GM12891 (cell line): ENCODE data around the gene ATP13A4.

Experiments used
- DNase-seq: peaks from one replicate; pipeline ENCODE4 v3.0.0; 2011; ENCODE audit warnings: low spot score; ENCODE audit not compliant: insufficient read length
- FAIRE-seq: peaks from 2 replicates; lab custom pipeline; 2011; peaks lifted over from hg19 to GRCh38; lab: Jason Lieb, UNC
- PAX5 ChIP-seq: IDR thresholded peaks from 2 replicates; pipeline ENCODE4 v1.6.1; 2011; ENCODE audit warnings: low read length, moderate library complexity, mild to moderate bottlenecking; ENCODE audit not compliant: insufficient read depth, severe bottlenecking
- POLR2A ChIP-seq: IDR thresholded peaks from 2 replicates; pipeline ENCODE4 v1.6.1; 2011; ENCODE audit warnings: low read depth, low read length, control low read depth
- POLR2AphosphoS5 ChIP-seq: IDR thresholded peaks from 2 replicates; pipeline ENCODE4 v1.6.1; 2011; ENCODE audit warnings: low read depth, low read length, control low read depth
- POU2F2 ChIP-seq: IDR thresholded peaks from 2 replicates; pipeline ENCODE4 v1.6.1; 2011; ENCODE audit warnings: low read depth, mild to moderate bottlenecking, control low read depth, low read length, moderate library complexity
- SPI1 ChIP-seq: IDR thresholded peaks from 2 replicates; pipeline ENCODE4 v1.6.1; 2011; ENCODE audit warnings: low read depth, low read length, control low read depth
- TAF1 ChIP-seq: IDR thresholded peaks from 2 replicates; pipeline ENCODE4 v1.6.1; 2011; ENCODE audit warnings: low read depth, low read length, control low read depth

The ATP13A4 gene

GRCh38 chr3:193418576-193419373 is 135.9 kb downstream of the ATP13A4 start:
- no peak for DNase-seq
- TF ChIP-seq POU2F2 = no peak
- FAIRE-seq = no peak

GRCh38 chr3:193416629-193417028 is 138.1 kb downstream of the ATP13A4 start:
- DNase-seq = no peak
- no peak for FAIRE-seq
- no peak for TF ChIP-seq POU2F2
- no peak for TF ChIP-seq POLR2AphosphoS5
- TF ChIP-seq TAF1 = no peak
- no peak for TF ChIP-seq SPI1
- TF ChIP-seq PAX5 = no peak
- TF ChIP-seq POLR2A = no peak

GRCh38 chr3:193407688-193408087 is 147.0 kb downstream of the ATP13A4 start:
- TF ChIP-seq SPI1 (no peak), PAX5 (no peak), POLR2AphosphoS5 (no peak), POU2F2 (no peak), TAF1 (no peak), POLR2A (no peak)
- FAIRE-seq (no peak), DNase-seq (no peak)

GRCh38 chr3:193407112-193407511 is 147.6 kb downstream of the ATP13A4 start:
- FAIRE-seq = no peak
- DNase-seq = no peak
- no peak for TF ChIP-seq POU2F2
- no peak for TF ChIP-seq POLR2AphosphoS5
- TF ChIP-seq SPI1 = no peak
- no peak for TF ChIP-seq TAF1
- no peak for TF ChIP-seq PAX5
- no peak for TF ChIP-seq POLR2A

- no peak for DNase-seq
- FAIRE-seq = no peak
- no peak for TF ChIP-seq TAF1
- TF ChIP-seq POLR2A = no peak
- no peak for TF ChIP-seq POLR2AphosphoS5
- no peak for TF ChIP-seq POU2F2
- no peak for TF ChIP-seq PAX5
- TF ChIP-seq SPI1 = no peak
Measured at GRCh38 chr3:193403307-193403706, 151.4 kb downstream of the ATP13A4 start.

GRCh38 chr3:193400304-193400703 is 154.4 kb downstream of the ATP13A4 start:
- DNase-seq = no peak
- TF ChIP-seq POLR2A (no peak), PAX5 (no peak), SPI1 (no peak), POU2F2 (no peak), TAF1 (no peak), POLR2AphosphoS5 (no peak)
- no peak for FAIRE-seq

GRCh38 chr3:193396451-193397244 is 158.0 kb downstream of the ATP13A4 start:
- TF ChIP-seq POU2F2 (no peak), POLR2AphosphoS5 (no peak), PAX5 (no peak), SPI1 (no peak), TAF1 (no peak), POLR2A (no peak)
- no peak for DNase-seq
- no peak for FAIRE-seq

- FAIRE-seq (no peak), DNase-seq (no peak)
- TF ChIP-seq POU2F2 (no peak), SPI1 (no peak), POLR2AphosphoS5 (no peak)
Measured at GRCh38 chr3:193391902-193392301, 162.8 kb downstream of the ATP13A4 start.

GRCh38 chr3:193389335-193389734 is 165.4 kb downstream of the ATP13A4 start:
- TF ChIP-seq SPI1 (no peak), PAX5 (no peak), POU2F2 (no peak), POLR2A (no peak), POLR2AphosphoS5 (no peak)
- FAIRE-seq = no peak
- no peak for DNase-seq

GRCh38 chr3:193388361-193388760 is 166.3 kb downstream of the ATP13A4 start:
- FAIRE-seq = no peak
- DNase-seq = no peak
- TF ChIP-seq TAF1 (no peak), PAX5 (no peak), POLR2AphosphoS5 (no peak), SPI1 (no peak), POU2F2 (no peak), POLR2A (no peak)
